ENCODE measurements around the gene NEU4.
"Not testable (repeated sequence)": the region's sequence is repeated elsewhere in the genome, so short reads cannot be mapped to it uniquely, and the experiment has no call there.

NEU4 gene

GRCh38 chr2:241798631-241799521 lies 10.1 kb upstream of the NEU4 start:
- in situ Hi-C loops (cut with HindIII; ENCODE audit: low sequenced_read_pairs) = no loop called here

- in situ Hi-C loops (cut with HindIII; ENCODE audit: low sequenced_read_pairs) = no loop called here
Measured at GRCh38 chr2:241799522-241800197, 9.3 kb upstream of the NEU4 start.

DNA sequence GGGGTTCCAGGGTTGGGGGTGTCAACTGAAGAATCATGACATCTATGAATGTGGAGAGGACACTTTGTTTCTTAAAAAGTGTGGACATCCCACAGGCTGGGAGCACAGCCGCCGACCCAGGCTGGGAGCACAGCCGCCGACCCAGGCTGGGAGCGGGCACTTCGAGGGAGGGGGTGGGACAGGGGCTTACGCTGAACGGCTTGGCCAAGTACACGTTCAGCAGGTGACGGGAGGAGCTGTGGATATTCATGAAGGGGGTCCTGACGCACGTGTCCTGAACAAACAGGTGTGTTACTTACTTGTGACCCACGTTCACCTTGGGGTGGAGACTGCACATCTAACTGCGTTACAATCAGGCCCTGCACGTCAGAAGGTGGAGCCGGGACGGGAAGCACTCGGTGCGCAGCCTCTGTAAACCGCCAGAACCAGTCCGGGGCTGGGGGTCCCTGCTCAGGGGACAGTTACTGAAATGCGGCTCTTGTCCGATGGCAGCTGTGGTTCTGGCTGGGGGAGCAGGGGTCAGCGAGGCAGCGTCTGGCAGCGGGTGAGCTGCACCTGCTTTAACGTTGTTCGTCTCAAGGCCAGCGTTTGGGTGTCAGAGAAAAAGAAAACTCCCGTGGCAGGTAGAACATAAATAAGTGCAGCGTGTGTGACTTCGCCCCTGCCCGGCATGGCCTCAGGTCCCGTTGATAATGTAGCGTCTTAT lies 8.6 kb upstream of the NEU4 start:
- in situ Hi-C loops (cut with HindIII; ENCODE audit: low sequenced_read_pairs) = not testable (repeated sequence)

- in situ Hi-C loops (cut with HindIII; ENCODE audit: low sequenced_read_pairs) = no loop called here
Measured at GRCh38 chr2:241801611-241802420, 7.2 kb upstream of the NEU4 start.

- in situ Hi-C loops (cut with HindIII; ENCODE audit: low sequenced_read_pairs) = no loop called here
Measured at GRCh38 chr2:241802421-241803318, 6.3 kb upstream of the NEU4 start.

- in situ Hi-C loops (cut with HindIII; ENCODE audit: low sequenced_read_pairs) = no loop called here
Measured at GRCh38 chr2:241803387-241804325, 5.3 kb upstream of the NEU4 start.

DNA sequence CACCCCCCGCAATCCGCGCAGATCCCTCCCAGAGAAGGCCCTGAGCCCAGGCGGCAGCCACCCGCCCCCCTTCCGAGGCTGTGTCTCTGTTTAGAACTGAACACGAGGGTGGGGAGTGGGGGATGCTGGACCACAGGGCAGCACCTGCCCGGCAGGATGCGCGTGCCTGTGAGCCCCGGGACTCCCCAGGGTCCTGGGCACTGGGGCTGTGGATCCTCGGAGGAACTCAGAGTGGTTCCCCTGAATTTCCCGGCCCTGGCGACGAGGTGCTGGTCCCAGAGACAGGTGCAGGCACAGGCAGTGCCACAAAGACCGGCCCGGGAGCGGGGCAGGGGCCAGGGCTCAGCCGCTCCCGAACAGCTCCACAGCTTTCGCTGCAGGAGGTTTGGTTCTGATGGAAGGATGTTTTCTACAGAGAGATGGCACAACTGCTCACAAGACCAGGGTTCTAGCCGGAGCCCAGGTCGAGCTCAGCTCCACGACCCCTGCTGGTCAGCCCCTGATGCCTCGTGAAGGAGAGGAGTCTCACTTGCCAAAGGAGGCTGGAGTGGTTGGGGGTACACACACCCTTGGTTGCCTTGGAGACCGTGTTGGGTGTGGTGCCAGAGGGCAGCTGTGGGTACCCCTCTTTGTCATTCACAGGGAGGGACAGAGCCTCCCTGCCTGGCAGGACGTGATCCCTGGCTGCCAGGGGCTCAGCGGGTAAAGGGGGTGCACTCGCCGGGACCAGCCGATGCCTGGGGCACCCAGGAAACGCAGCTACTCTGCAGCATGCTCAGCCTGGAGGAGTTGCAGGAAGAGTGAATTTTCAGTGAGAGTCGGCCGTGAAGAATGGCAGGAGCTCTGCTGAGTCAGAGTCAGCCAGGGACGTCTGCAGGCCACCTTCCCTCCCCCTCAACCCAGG lies 4.4 kb upstream of the NEU4 start:
- in situ Hi-C loops (cut with HindIII; ENCODE audit: low sequenced_read_pairs) = no loop called here

- in situ Hi-C loops (cut with HindIII; ENCODE audit: low sequenced_read_pairs) = not testable (repeated sequence)
Measured at GRCh38 chr2:241806217-241806616, 2.8 kb upstream of the NEU4 start.

- in situ Hi-C loops (cut with HindIII; ENCODE audit: low sequenced_read_pairs) = no loop called here
Measured at GRCh38 chr2:241808051-241808720, 807 bp upstream of the NEU4 start.

- in situ Hi-C loops (cut with HindIII; ENCODE audit: low sequenced_read_pairs) = no loop called here
Measured at GRCh38 chr2:241809383-241810306, 652 bp downstream of the NEU4 start.

- in situ Hi-C loops (cut with HindIII; ENCODE audit: low sequenced_read_pairs) = no loop called here
Measured at GRCh38 chr2:241810307-241811200, 1.6 kb downstream of the NEU4 start.

DNA sequence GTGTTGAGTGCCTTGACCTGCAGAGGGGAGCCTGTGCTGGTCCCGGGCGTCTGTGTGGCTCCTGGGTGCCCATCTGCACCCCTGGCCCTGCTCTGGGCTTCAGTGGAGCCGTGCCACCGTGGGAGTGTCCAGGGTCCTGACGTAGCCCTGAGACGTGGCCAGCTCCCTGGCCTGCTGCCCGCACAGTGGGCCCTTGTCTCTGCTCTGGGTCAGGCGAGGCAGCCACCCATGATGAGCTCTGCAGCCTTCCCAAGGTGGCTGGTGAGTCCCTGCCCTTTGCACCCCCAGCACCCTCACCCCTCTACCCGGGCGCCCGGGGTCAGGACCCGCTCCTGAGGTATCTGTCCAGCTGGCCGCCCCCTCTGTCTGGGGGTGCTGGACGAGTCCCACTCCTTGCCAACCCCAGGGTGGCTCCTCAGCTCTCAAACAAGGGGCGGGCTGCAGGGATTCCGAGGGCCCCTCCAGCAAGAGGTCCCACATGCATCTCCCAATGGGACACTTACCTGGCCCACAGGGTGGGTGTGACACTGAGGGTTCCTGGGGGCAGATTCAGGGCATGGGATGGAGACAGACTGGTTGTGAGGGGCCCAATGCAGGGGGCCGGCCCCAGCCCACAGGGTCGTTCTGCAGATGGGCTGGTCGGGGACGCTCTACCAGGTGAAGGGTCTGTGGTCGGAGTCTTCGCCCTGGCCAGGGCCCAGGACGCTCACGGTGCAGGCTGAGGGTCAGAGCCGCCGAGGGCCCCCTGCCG lies 2.4 kb downstream of the NEU4 start:
- in situ Hi-C loops (cut with HindIII; ENCODE audit: low sequenced_read_pairs) = no loop called here

GRCh38 chr2:241811952-241812729 lies 3.1 kb downstream of the NEU4 start:
- in situ Hi-C loops (cut with HindIII; ENCODE audit: low sequenced_read_pairs) = no loop called here

Measured in DLD1 (cell line).